Measurements from ENCODE around the gene CACNA1E.

DNA sequence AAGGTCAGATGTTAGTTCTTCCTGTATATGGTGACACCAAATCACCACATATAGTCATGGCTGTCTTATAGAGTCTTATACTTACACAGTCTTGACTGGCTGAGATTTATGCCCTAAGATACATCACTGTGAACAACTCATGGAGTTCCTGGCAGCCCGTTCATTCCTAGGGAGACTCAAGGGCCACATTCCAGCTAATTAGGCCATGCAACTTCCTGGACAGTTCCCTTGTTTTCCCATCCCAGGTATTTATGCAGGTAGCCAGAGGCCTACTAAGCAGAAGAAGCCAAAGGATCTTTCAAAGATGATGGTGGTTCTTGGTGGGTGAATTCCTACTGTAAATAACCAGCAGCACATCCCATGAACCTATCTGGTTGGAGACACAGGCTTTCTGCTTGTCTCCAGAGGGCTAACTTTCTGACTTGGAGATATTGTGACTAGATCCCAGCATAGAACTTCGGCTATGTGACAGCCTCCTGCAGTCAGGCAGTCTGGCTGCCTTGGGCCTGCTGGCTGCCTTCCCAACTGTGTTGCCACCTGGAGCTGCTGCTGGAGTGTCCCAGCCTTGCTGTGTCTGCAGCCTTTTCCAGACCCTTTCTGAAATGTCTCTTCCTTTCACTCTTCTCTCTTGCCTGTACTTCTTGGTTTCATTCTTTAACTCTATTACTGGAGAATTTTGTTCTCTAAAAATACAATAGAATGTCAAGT, 283.8 kb downstream of the CACNA1E start:
- TF ChIP-seq, protein P1, sequence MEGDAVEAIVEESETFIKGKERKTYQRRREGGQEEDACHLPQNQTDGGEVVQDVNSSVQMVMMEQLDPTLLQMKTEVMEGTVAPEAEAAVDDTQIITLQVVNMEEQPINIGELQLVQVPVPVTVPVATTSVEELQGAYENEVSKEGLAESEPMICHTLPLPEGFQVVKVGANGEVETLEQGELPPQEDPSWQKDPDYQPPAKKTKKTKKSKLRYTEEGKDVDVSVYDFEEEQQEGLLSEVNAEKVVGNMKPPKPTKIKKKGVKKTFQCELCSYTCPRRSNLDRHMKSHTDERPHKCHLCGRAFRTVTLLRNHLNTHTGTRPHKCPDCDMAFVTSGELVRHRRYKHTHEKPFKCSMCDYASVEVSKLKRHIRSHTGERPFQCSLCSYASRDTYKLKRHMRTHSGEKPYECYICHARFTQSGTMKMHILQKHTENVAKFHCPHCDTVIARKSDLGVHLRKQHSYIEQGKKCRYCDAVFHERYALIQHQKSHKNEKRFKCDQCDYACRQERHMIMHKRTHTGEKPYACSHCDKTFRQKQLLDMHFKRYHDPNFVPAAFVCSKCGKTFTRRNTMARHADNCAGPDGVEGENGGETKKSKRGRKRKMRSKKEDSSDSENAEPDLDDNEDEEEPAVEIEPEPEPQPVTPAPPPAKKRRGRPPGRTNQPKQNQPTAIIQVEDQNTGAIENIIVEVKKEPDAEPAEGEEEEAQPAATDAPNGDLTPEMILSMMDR (conservative IDR thresholded peaks at IDR 0.05; ENCODE audit: low read length), result no peak
- no peak for TF ChIP-seq EZH2phosphoT487 (IDR thresholded peaks at IDR 0.05; ENCODE audit: borderline replicate concordance)

Data from Loucy (cell line).